SK-N-DZ (cell line): ENCODE results near the gene EIF6.
"Not testable (repeated sequence)": the region's sequence is repeated elsewhere in the genome, so short reads cannot be mapped to it uniquely, and the experiment has no call there.

Experiments used
- DNase-seq: peaks from one replicate; pipeline ENCODE4 v3.0.0-alpha.2; 2015; ENCODE audit warnings: low spot score

EIF6 gene

GRCh38 chr20:35260426-35260825 is 24.1 kb downstream of the EIF6 start:
- no peak for DNase-seq

GRCh38 chr20:35257175-35257909 is 27.2 kb downstream of the EIF6 start:
- DNase-seq, result no peak

- no peak for DNase-seq
Measured at GRCh38 chr20:35254448-35254999, 30.0 kb downstream of the EIF6 start.

- DNase-seq, result no peak
Measured at GRCh38 chr20:35253010-35253409, 31.6 kb downstream of the EIF6 start.

GRCh38 chr20:35252598-35252997 is 32.0 kb downstream of the EIF6 start:
- DNase-seq, result not testable (repeated sequence)

- DNase-seq, result no peak
Measured at GRCh38 chr20:35252037-35252461, 32.5 kb downstream of the EIF6 start.

GRCh38 chr20:35251613-35251940 is 33.0 kb downstream of the EIF6 start:
- no peak for DNase-seq

- no peak for DNase-seq
Measured at GRCh38 chr20:35248641-35249475, 35.7 kb downstream of the EIF6 start.

GRCh38 chr20:35246723-35247122 is 37.8 kb downstream of the EIF6 start:
- DNase-seq, result no peak

- DNase-seq, result no peak
Measured at GRCh38 chr20:35243986-35244385, 40.6 kb downstream of the EIF6 start.

- DNase-seq, result no peak
Measured at GRCh38 chr20:35243317-35243716, 41.3 kb downstream of the EIF6 start.

GRCh38 chr20:35240811-35241293 is 43.7 kb downstream of the EIF6 start:
- no peak for DNase-seq

- DNase-seq, result no peak
Measured at GRCh38 chr20:35240083-35240810, 44.3 kb downstream of the EIF6 start.

GRCh38 chr20:35238735-35239134 is 45.8 kb downstream of the EIF6 start:
- no peak for DNase-seq

GRCh38 chr20:35238170-35238569 is 46.4 kb downstream of the EIF6 start:
- no peak for DNase-seq

GRCh38 chr20:35237486-35237885 is 47.1 kb downstream of the EIF6 start:
- no peak for DNase-seq

- no peak for DNase-seq
Measured at GRCh38 chr20:35235881-35236280, 48.7 kb downstream of the EIF6 start.

GRCh38 chr20:35232575-35232974 is 52.0 kb downstream of the EIF6 start:
- DNase-seq, result no peak
